MG63 (cell line): ENCODE data around the gene CASZ1. TPM values are rescaled to one million over a fixed set of nuclear protein-coding genes. Genes with fewer than 3 reads are reported as not detected.

Experiments
- DNase-seq: peaks from one replicate; pipeline ENCODE4 v3.0.0-alpha.2; 2020
- H3K27me3 ChIP-seq: fragments of 250-450 bp; sonication (Bioruptor Pico); 2 replicates; pipeline ENCODE4 v1.5.1; 2020; ENCODE audit warnings: mild to moderate bottlenecking, moderate library complexity
- H3K36me3 ChIP-seq: fragments of 250-450 bp; sonication (Bioruptor Pico); 2 replicates; pipeline ENCODE4 v1.5.1; 2020; ENCODE audit warnings: mild to moderate bottlenecking, moderate library complexity
- H3K4me3 ChIP-seq: fragments of 250-450 bp; sonication (Bioruptor Pico); 2 replicates; pipeline ENCODE4 v1.5.1; 2020; ENCODE audit warnings: mild to moderate bottlenecking, moderate library complexity
- H3K9me3 ChIP-seq: fragments of 250-450 bp; sonication (Bioruptor Pico); 2 replicates; pipeline ENCODE4 v1.5.1; 2020; ENCODE audit warnings: mild to moderate bottlenecking, moderate library complexity
- total RNA-seq: library from RNA; depleted of rRNA; stranded (reverse); fragments of >200 nt; shearing (Covaris generic); gene quantifications from 2 replicates; pipeline ENCODE4 v1.2.3, GENCODE V29; 2014; ENCODE audit warnings: low replicate concordance

Gene CASZ1
- total RNA-seq, 1 experiment from 2014 or later, result 1.1 TPM

DNA sequence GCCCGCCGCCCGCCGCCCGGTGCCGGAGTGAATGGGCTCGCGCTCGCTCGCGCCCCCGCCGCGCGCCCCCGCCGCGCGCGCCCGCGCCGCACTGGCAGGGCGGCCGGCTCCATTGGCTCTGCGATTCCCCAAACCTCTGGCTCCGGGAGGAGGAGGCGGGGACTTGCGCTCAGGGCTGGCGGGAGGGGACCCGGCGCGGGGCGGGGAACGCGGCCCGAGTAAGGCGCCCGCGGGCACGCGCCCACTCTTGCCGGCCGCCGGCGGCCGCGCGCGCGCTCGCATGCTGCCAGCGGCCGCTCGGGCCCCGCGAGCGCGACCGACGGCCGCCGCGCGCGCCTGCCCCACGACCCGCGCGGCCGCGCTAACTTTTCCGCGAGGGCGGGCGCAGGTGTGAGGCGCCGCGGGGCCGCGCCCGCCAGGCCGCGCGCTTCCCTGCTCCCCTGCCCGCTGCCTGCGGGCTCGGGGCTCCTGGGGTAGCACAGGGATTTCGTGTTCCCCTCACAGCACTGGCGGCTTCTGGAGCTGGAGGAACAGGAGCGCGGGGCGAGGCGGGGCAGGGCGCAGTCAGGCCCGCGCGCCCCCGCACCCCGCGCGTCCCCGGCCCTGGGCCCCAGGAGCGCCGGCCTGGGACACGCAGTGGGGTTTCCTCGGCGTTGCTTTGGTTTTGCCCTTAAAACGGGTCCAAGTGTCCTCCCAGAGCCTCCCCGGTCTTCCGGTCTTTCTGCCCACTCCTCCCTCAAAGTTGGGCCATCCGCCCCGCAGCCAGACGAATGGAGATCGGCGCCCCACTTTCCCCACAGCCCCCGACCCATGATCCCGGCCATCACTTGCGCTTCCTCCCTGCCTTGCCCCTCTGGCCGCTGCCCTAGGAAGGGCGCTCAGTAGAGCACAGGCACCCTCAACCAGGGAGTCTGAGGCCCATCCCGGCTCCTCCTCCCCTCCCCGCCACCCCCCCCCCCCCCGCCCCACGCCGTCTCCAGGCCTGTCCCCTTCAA, 101.5 kb downstream of the CASZ1 start:
- Histone ChIP-seq H3K4me3 (no peak overlapping the region; the same call in 1 of the 2 replicates), H3K27me3 (no peaks in the 10 kb centered on the region), H3K9me3 (no peaks in the 10 kb centered on the region), H3K36me3 (no peaks in the 10 kb centered on the region)
- DNase-seq, result peak; percentile 90

DNA sequence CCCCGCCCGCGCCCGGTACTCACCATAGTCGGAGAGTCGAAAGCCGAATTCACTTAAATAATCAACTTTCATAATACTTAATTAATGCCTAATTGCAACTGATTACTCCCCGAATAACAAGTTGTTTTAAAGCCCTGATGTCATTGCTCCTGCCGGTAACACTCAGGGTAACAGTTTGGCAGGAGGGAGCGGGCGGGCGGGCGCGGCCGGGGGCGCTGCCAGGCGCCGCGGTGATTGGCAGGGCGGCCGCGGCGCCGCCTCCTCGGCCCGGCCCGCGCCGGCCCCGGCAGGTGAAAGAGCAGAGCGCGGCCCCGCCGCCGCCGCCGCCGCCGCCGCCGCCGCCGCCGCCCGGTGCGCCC, 102.2 kb downstream of the CASZ1 start:
- H3K36me3 ChIP-seq, result no peaks in the 10 kb centered on the region
- DNase-seq, result no peak

DNA sequence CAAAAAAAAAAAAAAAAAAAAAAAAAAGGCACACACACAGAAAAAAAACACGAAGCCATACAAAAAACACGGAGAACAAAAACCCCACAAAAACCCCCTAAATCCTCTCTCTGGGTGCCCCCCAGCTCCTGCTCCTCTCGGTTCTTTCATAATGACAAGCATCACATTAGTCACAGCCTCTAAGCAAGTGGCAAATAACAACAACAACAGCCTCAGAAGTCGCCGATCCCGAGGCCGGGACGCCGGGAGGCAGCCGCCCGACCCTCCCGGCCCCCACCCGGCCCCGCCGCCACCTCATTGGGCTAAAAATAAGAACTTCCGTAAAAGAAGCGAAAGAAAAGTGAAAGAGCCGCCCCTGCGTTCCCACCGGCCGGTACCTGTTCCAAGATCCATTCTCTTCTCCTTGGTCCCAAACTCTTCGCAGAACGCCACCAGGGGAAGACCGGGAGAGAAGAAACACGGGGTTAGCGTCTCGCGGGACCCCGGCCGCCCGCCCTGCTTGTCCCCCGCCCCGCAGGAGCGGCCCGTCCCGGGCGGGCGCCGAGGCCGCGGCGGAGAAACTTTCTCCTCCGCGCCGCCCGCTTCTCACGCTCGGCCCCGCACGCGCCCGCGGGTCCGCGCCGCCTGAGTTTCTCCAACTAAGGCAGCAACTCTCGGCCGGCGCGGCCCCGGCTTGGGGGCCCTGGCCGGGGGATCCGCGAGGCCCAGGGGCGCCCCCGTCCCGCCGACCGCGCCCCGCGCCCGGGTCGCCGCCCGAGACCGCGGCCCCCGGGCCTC, 102.8 kb downstream of the CASZ1 start:
- no peaks in the 10 kb centered on the region for H3K27me3 ChIP-seq
- peak; percentile 52 for DNase-seq
- peak overlapping the region; percentile 59 for H3K4me3 ChIP-seq
- H3K36me3 ChIP-seq, result no peaks in the 10 kb centered on the region
- H3K9me3 ChIP-seq, result no peaks in the 10 kb centered on the region

More for the DNA sequence above, 102.2 kb downstream of the CASZ1 start:
- Histone ChIP-seq H3K4me3 (peak overlapping the region; percentile 59), H3K9me3 (no peaks in the 10 kb centered on the region), H3K27me3 (no peaks in the 10 kb centered on the region)

DNA sequence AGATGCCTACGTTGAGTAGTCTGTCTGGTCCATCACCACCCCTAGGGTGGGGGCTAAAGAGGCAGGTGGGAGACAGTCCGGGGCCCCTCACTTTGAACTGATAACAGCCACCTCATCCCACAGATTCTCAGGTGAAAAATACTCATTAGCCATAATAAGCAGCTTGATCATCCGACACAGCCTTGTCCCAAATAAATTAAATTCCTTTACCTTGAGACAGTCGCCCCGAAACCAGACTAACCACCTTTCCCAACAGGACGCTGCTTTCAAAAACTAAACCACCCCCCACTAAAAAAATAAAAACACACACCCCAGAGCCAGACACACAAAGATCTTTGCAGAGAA, 103.3 kb downstream of the CASZ1 start:
- Histone ChIP-seq H3K4me3 (peak overlapping the region; percentile 59), H3K27me3 (no peaks in the 10 kb centered on the region), H3K36me3 (no peaks in the 10 kb centered on the region), H3K9me3 (no peaks in the 10 kb centered on the region)
- DNase-seq, result no peak

DNA sequence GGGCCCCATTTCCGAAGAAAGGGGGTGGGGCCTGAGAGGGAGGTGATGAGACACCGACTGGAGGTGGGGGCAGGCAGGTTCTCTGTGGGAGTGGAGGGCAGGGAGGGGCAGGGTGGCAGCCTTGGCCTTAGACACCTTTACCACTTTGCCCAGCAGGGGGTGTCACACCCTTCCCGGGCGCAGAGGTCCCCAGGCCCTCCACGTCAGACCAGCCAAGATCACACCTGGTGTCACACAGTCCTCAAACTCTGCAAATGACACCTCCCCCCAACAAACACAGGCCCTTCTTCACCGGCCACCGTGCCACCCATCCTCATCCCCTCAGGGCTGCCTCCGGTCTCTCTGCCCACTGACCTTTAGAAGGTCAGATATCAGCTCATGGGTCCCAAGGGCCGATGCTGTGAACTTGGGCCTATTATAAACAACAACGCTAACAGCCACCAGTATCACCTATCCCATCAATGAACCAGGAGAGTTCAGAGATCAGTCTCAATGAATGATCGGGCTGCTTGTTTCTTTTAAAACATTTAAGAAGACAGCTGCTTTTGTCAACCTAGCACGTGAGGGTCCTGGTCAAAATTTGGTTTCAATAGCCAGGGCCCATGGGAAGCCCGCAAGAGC, 103.9 kb downstream of the CASZ1 start:
- Histone ChIP-seq H3K9me3 (no peaks in the 10 kb centered on the region), H3K4me3 (no peak overlapping the region), H3K27me3 (no peaks in the 10 kb centered on the region), H3K36me3 (no peaks in the 10 kb centered on the region)
- peak; percentile 21 for DNase-seq

DNA sequence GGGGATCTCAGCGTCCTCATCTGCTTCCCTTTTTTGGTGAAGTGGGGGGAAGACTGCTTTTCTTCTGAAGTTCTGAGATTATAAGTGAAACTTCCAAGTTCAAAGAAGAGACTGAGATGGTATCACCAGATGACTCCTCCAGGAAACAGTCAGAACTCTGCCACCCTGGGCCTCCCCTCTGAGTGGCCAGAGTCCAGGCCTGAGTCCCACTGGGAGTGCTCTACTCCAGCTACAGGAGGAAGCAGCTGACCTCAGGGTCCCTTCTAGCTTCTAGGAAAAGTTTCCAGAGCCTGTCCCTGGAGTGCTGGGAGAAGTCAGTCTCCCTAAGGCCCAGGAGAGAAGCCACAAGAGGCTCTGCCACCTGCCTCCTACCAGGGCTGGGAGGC, 104.7 kb downstream of the CASZ1 start:
- no peak overlapping the region for H3K4me3 ChIP-seq
- no peaks in the 10 kb centered on the region for H3K36me3 ChIP-seq
- no peaks in the 10 kb centered on the region for H3K27me3 ChIP-seq
- no peak for DNase-seq
- no peaks in the 10 kb centered on the region for H3K9me3 ChIP-seq

DNA sequence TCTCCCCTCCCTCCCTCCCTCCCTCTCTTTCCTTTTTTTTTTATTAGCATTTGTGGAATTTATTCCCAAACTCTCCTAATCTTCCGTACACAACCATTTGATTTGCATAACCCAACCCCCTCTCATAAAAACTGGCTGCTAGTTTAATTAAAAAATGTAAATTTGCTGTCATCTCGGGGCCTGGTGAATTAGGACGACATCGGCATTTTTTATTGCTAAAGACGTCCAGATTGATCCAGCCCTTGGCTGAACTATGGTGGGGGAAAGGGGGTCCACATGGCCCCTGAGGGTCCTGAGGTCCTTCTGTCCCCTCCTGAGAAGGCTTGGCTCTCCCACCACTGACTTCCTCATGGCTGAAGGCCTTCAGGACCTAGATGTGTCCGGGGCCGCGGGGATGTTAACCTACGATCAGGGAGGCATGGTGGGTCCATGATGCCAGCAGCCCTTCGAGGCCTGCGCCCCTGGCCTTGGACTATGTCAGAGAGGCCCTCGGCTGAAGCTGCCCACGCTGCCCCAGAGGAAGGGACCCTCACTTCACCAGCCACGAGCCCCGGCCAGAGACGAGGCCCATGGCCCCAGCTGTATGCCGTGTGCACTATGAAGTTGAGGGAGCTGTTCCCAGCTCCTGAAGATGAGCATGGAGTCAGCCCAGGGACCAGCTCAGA, 105.2 kb downstream of the CASZ1 start:
- no peaks in the 10 kb centered on the region for H3K9me3 ChIP-seq
- no peak for DNase-seq
- H3K27me3 ChIP-seq, result no peaks in the 10 kb centered on the region
- no peak overlapping the region for H3K4me3 ChIP-seq
- no peaks in the 10 kb centered on the region for H3K36me3 ChIP-seq

DNA sequence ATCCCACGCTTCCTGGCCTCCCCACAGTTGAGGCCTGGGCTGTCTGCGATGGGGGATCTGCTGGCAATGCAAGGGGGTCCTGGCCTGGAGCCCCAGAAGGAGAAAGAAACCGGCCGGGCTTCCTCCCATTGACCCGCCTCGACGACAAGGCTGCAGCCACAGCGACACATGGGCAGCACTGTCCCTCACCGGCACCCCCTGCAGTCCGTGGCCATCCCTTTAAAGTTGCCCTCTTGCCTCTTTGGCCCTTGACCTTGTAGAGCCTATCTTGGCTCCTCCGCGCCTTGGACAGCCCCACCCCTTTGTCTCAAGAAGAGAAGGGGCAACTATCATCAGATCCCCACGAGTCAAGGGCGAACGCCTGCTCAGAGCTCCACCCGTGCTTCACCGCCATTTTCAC, 106.0 kb downstream of the CASZ1 start:
- DNase-seq, result no peak
- no peak overlapping the region for H3K4me3 ChIP-seq
- no peaks in the 10 kb centered on the region for H3K9me3 ChIP-seq
- H3K27me3 ChIP-seq, result no peaks in the 10 kb centered on the region
- no peaks in the 10 kb centered on the region for H3K36me3 ChIP-seq

DNA sequence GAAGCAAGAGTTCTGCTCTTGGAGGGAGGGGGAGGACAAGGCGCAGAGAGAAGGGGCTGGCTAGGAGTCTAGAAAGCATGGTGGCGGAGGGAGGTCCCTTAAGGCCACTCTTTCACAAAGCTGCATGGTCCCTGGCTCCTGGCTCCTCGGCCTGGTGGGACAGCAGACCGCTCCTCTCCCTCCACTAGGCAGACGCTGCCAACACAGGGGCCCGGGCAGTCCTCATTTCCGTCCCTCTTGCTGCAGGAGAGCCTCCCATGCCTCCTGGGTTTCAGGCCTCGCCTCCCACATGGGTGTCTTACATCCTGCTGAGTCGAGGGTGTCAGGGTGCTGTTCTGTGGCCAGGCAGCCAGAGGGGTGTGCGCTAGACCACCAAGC, 108.0 kb downstream of the CASZ1 start:
- H3K36me3 ChIP-seq, result no peaks in the 10 kb centered on the region
- no peaks in the 10 kb centered on the region for H3K27me3 ChIP-seq
- no peaks in the 10 kb centered on the region for H3K9me3 ChIP-seq
- H3K4me3 ChIP-seq, result no peak overlapping the region
- no peak for DNase-seq

DNA sequence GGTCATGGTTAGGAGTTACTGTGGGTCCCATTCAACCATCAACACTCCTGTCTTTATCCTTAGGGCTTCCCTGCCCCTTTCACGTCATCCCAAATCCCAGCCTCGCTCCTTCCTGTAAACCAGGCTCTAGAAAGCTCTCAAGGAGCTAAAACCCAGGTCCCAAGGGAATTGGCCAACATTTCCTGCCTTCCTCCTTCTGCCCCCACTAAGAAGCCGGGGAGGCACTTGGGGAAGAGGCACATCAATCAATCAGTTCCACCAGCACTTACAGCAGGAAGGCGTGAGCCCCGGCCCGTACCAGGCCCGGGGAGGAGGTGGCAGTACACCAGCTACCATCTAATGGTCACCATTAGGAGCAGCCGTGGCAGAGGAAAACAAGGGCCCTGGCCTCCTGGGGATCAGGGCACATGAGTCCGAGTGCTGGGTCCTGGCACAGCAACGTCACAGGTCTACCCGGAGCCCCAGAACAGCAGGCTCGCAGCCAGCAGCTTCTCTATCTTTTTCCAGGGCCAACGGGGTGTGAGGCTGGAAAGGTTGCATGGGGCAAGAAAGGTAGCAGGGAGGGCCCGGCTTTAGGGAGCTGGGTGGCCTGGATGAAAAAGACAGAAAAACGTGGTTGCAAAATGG, 108.6 kb downstream of the CASZ1 start:
- no peaks in the 10 kb centered on the region for H3K27me3 ChIP-seq
- H3K9me3 ChIP-seq, result no peaks in the 10 kb centered on the region
- no peaks in the 10 kb centered on the region for H3K36me3 ChIP-seq
- no peak for DNase-seq
- no peak overlapping the region for H3K4me3 ChIP-seq

DNA sequence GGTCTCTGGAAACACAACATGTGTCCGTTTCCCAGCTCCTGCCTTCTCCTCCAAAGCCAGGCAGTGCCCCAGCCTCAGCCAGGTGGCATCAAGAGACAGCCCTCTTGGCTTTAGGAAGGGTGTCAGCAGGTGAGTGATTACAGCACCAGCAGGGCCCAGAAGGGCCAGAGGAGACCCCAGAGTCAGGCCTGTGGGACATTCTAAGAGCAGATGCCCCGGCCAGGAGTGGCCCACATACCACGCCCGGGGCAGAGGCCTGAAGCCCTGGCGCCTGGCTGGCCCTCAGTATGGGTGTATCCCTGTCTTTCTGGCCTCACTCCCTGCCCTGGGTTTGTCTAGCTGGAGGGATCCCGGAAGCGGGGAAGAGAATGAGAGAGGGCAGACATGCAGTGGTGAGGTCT, 109.2 kb downstream of the CASZ1 start:
- no peaks in the 10 kb centered on the region for H3K9me3 ChIP-seq
- no peak for DNase-seq
- no peaks in the 10 kb centered on the region for H3K27me3 ChIP-seq
- no peak overlapping the region for H3K4me3 ChIP-seq
- no peaks in the 10 kb centered on the region for H3K36me3 ChIP-seq

DNA sequence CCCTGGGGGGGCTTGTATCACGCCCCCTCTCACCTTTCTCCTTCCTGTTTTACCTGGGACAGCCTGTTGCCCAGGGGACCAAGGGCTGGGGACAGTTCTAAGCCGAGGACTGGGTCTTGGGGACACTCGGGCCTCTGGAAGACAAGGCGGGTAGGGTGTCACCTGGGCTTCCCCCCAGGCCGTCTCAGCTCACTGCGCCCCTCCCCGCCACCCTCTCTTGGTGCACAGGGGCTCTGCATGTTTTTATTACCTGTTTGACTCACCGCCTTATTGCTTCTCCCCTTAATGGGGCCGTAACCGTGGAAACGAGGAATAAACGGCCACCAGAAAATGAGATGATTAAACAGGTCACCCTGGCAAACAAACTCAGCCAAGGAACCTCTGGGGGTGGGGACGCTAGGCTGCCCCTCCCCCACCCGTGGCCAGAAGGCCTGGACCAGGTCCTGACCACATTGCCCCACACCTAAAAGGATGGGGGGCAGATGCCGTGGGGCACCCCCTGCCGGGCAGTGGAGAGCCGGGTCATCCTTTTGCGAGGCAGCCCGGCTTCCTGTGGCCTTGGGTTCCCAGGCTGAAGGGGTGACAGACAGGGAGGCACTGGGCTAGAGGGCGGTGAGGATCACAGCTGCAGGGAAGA, 109.9 kb downstream of the CASZ1 start:
- no peaks in the 10 kb centered on the region for H3K9me3 ChIP-seq
- no peak for DNase-seq
- no peaks in the 10 kb centered on the region for H3K27me3 ChIP-seq
- H3K36me3 ChIP-seq, result no peaks in the 10 kb centered on the region
- H3K4me3 ChIP-seq, result no peak overlapping the region

DNA sequence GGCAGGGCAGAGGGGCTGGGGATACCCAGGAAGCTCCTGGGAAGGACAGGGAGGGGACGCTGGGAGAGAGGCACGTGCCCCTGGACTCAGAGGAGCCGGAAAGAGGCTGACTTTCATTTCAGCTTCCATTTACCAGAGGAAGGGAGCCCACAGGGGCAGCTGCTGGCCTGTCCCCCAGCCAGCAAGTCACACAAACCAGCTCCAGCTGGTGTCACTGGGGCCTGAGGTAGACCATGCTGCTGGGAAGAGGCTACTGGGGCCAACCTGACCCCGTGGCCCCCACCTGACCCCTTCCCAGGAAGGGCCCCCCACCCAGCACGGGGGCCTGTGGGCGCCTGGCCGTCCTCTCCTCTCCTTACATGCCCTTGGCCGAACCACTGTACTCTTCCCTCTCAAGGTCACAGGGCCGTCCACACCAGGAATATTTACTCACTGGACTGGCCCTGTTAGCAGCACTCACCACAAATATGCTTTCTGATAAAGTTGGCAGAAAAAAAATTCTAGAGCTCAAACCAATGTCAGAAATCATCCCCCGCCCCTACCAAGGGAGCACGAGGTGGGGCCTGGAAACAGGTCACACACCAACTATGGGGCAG, 110.5 kb downstream of the CASZ1 start:
- Histone ChIP-seq H3K9me3 (no peaks in the 10 kb centered on the region), H3K27me3 (no peaks in the 10 kb centered on the region)
- DNase-seq, result no peak

DNA sequence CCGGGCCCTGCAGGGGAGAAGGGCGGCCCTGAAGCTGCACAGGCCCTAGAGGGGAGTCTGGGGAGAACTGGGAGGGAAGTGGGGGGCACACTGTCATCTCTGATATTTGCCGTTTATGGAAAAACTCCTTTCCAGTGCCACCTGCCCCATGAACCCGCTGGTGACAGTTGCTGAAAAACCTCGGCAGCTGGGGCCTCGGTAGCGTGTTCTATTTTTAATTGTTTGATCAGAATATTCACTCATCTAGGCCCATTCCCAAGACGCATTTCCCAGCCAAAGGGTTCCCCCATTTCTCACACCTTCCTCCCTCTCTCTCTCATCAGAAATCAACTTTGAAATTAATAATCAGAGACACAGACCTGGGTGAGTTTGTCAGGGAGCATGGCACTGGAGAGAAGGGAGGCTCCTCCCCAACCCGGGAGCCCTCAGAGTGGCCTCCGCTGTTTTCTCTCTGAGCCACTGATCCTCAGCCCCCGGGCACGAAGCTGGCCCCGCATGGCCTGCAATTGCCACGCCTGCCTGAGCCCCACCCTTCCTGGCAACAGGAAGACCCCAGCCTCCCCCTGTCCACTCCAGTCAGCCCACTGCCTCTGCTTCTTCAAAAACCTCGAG, 111.1 kb downstream of the CASZ1 start:
- H3K9me3 ChIP-seq, result no peaks in the 10 kb centered on the region
- no peaks in the 10 kb centered on the region for H3K27me3 ChIP-seq
- H3K4me3 ChIP-seq, result no peak overlapping the region
- no peak for DNase-seq
- H3K36me3 ChIP-seq, result no peaks in the 10 kb centered on the region

More for the DNA sequence above, 110.5 kb downstream of the CASZ1 start:
- no peak overlapping the region for H3K4me3 ChIP-seq
- no peaks in the 10 kb centered on the region for H3K36me3 ChIP-seq

DNA sequence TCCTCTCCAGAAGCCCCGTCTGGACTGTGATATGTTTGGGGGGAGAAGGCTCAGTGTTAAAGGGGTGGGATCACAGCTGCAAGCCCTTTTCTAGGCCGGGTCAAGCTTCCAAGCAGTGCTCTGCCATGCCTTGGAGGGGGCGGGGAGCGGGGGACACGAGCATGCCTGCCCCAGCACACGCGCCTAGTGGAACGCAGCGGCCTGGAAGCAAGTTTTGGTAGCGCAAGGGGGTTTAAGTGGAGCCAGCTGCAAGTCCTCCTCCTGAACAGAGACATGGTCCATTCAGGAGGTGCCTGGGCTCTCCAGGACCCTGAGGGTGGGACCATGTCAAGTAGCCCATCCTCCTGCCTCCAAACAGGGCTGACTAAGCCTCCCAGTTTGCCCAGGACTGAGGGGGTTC, 112.2 kb downstream of the CASZ1 start:
- no peak overlapping the region for H3K4me3 ChIP-seq
- no peaks in the 10 kb centered on the region for H3K27me3 ChIP-seq
- H3K36me3 ChIP-seq, result no peaks in the 10 kb centered on the region
- DNase-seq, result no peak
- H3K9me3 ChIP-seq, result no peaks in the 10 kb centered on the region
